ENCODE results near the gene POFUT2.
A peak's percentile ranks its signal among the peaks of the same experiment; 100 is the strongest.

DNA sequence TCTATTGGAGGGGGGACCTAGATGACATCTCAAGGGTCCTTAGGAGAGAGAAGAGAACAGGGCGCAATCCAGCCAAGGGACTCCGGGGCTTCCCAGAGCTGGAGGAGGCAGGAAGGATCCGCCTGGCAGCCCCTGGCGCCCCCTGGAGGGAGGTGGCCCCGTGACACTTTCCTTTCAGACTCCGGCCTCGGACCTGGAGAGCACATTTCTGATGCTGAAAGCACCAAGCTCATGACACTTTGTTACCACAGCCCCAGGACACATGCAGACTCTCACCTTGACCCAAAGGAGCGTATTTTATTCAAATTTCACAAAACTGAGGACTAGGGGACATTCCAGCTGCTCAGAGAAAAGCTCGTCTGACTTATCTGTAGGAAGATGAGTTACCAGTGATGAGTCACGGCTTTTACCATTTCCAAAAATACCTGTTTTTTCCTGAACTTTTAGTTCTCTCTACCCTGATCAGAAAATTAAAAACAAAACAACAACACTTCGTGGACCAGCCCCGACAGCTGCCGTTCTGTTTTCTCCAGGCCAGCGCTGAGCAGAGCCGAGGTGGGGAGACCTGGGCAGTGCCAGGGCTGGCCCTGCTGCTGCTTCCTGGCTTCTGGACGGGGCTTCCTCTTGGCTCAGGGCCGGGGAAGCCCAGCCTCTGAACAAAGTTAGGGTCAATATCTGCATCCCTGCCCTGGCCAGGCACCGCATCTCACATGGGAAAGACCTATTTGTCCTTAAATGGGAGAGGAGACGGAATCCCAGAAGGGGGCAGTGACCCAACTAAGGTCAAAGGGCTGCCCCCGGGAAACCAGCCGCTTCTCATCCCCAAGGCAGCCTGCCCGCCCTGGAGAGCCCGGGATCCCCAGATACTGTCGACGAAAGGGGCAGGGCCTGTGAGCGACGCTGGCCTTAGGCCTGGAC is 21.6 kb upstream of the POFUT2 start:
- TF ChIP-seq CTCF (IDR thresholded peaks at IDR 0.05) (peak in 4 of 5 experiments; percentile 46 to 67 (median 54)), EP300 (IDR thresholded peaks at IDR 0.05) (no peak), POLR2A (IDR thresholded peaks at IDR 0.05) (no peak)
